ENCODE results near the gene F10.
"Not testable (repeated sequence)": the region's sequence is repeated elsewhere in the genome, so short reads cannot be mapped to it uniquely, and the experiment has no call there.

The F10 gene

GRCh38 chr13:113122550-113123225 lies at the start of gene F10:
TSS of gene F10 (plus strand) at chr13:113122799. CDS start at chr13:113122856, 57 bp downstream.
- no peak for DNase-seq

- no peak for DNase-seq
Measured at GRCh38 chr13:113073942-113074341, 48.7 kb upstream of the F10 start.

- DNase-seq, result no peak
Measured at GRCh38 chr13:113074401-113074800, 48.2 kb upstream of the F10 start.

DNA sequence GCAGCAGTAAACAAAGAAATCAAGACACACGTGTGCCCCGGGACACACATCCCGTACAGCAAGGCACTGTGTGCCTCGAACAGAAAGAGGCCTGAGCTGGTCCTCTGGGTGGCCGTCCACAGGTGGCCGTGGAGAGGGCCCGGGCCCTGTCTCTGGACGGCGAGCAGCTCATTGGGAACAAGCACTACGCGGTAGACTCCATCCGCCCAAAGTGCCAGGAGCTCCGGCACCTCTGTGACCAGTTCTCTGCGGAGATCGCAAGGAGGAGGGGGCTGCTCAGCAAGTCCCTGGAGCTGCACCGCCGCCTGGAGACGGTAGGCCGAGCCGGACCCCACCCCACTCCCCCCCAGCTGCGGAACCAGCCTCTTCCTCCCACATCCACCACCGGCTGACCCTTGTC lies 47.7 kb upstream of the F10 start:
- no peak for DNase-seq

DNA sequence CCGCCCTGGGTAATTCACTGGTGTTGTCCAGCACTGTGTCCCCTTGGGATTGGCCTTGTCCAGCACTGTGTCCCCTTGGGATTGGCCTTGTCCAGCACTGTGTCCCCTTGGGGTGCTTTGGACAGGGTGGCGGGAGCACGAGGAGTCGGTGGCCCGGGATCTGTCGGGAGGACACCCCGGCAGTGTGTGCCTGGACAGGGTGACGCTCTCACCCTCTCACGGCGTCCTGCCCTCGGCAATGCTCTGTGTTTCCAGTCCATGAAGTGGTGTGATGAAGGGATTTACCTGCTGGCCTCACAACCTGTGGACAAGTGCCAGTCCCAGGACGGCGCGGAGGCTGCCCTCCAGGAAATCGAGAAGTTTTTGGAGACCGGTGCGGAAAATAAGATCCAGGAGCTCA lies 46.9 kb upstream of the F10 start:
- no peak for DNase-seq

- DNase-seq, result no peak
Measured at GRCh38 chr13:113076681-113077401, 45.8 kb upstream of the F10 start.

GRCh38 chr13:113077566-113077952 lies 45.0 kb upstream of the F10 start:
- DNase-seq, result no peak

DNA sequence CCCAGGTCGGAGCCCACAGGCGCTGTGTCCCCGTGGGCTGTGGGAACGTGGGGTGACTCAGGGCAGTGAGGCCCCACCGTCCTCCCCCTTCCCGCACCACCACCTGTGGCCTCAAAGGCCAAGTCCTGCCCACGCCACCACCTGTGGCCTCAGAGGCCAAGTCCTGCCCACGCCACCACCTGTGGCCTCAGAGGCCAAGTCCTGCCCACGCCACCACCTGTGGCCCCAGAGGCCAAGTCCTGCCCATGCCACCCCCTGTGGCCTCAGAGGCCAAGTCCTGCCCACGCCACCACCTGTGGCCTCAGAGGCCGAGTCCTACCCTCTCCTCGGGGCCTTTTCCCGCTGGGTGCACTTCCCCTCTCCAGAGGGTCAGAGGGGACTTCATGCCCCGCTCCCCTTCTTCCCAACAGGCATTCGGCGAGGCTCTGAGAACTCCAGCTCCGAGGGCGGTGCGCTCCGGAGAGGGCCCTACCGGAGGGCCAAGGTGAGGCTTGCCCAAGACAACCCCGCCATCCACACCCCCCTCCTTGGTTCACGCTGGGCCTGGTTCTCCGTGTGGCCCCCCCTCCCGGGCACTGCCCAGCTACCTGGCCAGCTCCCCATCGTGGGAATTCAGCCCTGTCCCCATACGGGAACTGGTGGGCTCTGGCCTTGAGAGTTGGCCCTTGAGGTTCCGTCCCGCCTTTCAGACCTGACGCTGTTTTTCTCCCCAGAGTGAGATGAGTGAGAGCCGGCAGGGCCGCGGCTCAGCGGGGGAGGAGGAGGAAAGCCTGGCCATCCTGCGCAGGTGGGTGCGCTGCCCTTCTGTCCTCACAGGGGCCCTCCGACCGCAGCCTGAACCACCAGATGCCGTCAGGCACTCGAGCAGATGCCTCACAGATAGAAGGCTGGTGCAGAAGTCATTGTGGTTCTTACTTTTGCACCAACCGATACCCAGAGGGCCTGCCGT lies 44.4 kb upstream of the F10 start:
- DNase-seq, result no peak

- no peak for DNase-seq
Measured at GRCh38 chr13:113078902-113079780, 43.5 kb upstream of the F10 start.

- DNase-seq, result not testable (repeated sequence)
Measured at GRCh38 chr13:113079781-113080080, 42.9 kb upstream of the F10 start.

- DNase-seq, result no peak
Measured at GRCh38 chr13:113080361-113080831, 42.2 kb upstream of the F10 start.

GRCh38 chr13:113080901-113081521 lies 41.6 kb upstream of the F10 start:
- no peak for DNase-seq

GRCh38 chr13:113082198-113083021 lies 40.2 kb upstream of the F10 start:
- no peak for DNase-seq

DNA sequence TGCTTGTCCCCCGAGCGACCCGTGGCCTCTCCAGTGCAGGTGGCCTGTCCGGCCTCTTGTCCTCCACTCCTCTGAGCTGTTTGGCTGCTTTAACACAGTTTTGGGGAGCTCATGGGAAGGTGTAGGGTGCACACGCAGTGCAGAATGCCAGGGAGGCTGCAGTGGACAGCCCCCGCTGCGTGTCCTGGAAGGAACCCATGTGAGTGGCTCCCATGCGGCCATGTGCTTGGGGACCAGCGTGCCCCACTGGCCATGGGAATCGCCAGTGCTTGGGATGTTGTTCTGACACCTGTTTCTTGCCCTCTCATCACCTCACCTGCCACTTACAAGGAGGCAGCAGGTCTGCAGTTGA lies 39.6 kb upstream of the F10 start:
- DNase-seq, result no peak

DNA sequence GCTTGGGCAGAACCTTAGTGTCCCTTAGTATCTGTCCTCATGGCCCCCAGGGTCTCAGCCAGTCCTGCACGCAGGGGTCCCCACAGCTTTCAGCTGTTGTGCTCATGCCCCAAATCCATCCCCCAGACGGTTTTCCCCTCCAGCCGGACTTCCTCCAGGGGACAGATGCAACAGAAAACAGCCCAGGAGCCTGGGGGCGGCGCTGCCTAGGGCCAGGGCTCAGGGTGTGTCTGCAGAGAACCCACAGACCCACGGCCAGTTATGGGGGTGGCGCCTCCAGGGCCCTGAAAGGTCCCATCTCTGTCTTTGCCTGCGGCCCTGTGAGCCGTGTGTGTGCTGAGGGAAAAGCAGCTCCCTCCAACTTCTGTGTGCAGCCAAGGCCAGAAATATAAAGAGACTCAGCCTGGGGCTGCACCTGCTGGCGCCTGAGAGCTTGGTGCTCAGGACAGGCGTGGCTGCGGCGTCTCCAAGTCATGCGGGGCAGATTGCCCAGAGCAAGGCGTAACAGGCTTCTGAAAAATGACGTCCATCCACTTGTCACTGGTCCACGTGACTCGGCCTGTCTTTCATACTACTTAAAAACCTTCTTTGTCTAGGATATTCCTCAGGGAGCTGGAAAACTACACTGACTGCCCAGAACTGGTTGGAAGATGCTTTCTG lies 39.1 kb upstream of the F10 start:
- DNase-seq, result no peak

DNA sequence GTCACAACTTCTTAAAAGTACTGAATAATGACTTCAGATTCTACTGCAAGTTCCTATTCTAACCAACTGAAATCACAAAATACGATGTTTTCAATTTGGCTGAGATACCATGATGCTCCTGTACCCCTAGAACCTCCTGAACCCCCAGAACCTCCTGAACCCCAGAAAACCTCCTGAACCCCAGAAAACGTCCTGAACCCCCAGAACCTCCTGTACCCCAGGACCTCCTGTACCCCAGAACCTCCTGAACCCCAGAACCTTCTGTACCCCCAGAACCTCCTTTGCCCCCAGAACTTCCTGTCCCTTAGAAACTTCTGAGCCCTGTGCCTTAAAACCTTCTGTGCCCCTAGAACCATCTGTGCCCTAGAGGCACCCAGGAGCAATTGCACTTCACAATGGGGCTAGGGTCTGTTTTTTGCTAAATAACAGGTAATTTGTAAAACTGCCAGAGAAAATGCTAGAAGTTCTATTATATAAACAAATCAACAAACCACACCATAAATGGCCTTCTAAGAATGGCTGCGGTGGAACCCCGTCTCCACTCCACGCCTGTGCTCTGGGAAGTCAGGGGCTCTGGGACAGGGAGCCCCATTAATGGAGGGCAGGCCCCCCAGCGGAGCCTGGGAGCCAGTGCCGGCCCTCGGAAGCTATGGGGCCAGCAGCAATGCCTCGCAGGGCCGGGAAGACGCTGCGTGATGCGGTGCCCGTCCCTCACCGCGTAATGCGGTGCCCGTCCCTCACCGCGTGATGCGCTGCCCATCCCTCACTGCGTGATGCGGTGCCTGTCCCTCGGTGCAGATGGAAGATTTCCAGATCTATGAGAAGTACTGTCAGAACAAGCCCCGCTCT lies 38.3 kb upstream of the F10 start:
- DNase-seq, result no peak

GRCh38 chr13:113084943-113085540 lies 37.6 kb upstream of the F10 start:
- DNase-seq, result no peak

DNA sequence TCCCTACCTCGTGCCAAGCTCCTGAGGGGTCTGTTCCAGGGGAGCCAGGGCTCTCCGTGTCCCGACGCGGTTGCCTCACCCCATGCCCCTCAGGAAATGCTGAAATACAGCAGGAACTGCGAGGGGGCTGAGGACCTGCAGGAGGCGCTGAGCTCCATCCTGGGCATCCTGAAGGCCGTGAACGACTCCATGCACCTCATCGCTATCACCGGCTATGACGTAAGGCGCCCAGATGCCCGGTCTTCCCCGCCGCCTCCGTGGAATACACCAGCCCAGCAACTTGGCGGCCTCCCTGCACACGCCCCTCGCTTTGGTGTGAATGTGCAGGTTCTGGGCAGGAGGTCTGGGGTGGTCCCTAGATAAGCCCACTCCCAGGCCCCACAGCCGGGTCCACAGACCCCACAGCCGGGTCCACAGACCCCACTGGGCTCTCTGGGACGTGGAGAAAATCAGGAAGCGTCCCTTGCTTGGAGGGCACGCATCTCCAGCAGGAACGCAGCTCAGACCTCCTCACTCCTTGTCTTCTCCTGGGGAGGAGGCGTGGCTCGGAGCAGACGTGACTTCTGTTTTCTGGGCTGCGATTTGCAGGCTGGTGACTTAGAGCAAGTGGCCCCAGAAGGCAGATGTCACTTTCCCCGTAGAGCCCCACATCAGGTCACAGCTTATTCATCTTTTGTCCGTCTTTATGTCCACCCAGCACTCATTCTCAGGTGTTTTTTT lies 36.4 kb upstream of the F10 start:
- DNase-seq, result no peak

All from stimulated activated naive CD4-positive, alpha-beta T cell (primary cell).